HG03378 (cell line): ENCODE data around the gene ALK.
A peak's percentile ranks its signal among the peaks of the same experiment; 100 is the strongest.

Source experiments
- ATAC-seq: cut with Tn5 transposase; IDR thresholded peaks from one replicate; pipeline ENCODE4 v1.9.1; 2021; ENCODE audit warnings: mild to moderate bottlenecking, moderate library complexity; ENCODE audit not compliant: unreplicated experiment

Gene ALK

GRCh38 chr2:29723255-29724001, 198.0 kb downstream of the ALK start:
- peak; percentile 94 for ATAC-seq

GRCh38 chr2:29719639-29720038, 201.7 kb downstream of the ALK start:
- ATAC-seq, result no peak

DNA sequence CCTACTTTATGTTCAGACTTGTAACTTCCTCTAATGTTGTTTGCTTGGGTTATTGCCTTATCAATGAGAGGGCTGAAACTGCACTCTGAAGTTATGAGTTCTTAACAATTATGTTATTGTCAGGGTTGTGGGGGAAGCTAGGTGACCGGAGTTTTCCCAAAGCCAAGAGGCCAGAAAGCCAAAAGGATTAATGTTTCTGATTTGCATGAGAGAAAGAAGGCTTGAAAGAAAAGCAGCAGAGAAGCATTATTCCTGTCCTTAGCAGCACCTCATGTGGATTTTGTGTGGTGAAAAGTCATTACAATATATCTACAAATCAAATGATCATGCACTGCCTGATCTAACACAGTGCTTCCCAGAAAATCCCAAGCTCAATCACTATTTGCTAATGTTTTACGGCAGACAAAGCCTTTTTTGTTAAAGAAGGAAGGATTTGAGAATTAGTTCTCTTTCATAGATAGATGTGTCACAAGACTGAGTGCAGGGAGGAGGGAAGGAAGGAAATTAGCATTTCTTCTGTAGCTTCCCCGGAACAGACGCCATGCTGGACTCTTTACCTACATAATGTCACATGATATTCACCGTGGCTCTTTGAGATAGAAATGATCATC, 203.2 kb downstream of the ALK start:
- ATAC-seq, result no peak

DNA sequence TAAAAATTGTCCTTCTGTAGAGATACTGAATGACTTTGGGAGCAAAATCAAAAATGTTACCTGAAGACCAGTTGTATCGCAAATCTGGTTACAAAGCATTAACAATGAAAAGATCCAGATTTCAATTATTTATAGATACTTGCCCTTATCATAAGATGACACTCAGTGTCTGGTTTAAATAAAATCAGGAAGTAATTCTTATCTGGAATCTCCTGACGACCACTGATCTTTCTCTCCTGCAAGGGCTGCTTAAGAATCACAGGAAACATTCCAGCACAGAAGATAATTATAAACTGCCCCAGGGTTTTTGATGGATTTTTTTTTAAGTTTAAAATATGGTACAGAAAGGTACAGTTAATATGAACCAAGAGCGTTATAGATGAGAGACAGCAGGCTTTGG, 205.7 kb downstream of the ALK start:
- no peak for ATAC-seq

GRCh38 chr2:29714333-29714732, 207.1 kb downstream of the ALK start:
- ATAC-seq, result no peak

DNA sequence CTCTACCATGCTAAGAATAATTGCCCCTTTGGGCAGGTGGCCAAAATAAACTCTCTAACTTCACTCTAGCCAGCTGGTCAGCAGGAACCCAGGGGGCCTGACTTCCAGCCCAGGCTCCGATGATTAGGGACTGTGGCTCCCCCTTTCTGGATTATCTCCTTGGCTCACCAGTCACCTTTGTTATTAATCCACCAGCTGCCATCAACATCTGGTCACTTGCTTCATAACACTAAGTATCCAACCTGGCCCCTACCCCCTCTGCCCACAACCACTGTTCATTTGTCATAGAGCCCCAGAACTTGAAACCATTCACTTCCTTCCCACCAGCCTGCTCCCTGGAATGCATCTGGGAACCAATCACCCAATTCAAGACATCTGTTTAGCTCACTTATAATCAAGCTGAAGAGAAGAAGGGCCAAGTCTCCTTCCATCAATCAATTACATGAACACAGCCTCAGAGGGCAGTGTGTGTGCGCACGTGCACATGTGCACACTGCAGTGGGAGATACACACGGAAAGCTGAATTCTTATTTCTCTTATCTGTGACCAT, 215.1 kb downstream of the ALK start:
- ATAC-seq, result no peak

GRCh38 chr2:29705616-29706015, 215.8 kb downstream of the ALK start:
- no peak for ATAC-seq

DNA sequence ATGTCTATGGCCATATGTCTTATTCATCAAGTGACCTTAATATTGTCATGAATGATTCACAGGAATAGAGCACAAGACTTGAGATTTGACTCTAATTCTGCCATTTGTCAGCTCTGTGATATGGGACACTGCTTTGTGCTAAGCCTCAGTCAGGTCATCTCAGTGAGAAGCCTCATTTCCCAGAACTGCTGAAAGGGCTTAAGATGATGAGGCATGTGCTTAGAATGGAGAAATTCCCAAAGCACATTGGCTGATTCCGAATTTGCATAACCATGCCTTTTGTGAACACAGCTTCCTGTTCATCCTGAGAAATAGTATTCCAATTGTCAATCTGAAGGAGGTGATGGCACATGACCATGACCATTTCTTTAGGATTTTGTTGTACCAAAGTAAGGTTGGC, 218.1 kb downstream of the ALK start:
- no peak for ATAC-seq

GRCh38 chr2:29702276-29702675, 219.1 kb downstream of the ALK start:
- no peak for ATAC-seq

DNA sequence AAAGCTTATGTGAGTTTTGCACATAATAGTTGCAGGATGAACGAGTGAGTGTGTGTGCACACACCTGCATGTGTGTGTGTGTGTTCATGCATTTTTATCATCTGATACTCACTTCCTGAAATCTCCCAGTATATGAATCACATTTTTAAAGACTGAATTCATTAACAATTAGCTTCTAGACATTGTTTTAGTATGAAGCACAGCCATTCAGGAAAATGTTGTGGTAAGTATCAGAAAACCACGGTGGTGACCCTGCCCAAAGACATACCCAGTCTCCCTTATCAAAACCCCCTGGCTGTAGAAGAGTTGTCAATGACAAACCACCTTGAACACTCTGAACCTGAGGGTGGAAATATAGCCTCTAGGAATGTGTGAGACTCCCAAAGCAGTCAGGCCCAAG, 220.8 kb downstream of the ALK start:
- ATAC-seq, result no peak

- no peak for ATAC-seq
Observed at GRCh38 chr2:29699045-29699444, 222.3 kb downstream of the ALK start.

GRCh38 chr2:29698216-29698615, 223.2 kb downstream of the ALK start:
- no peak for ATAC-seq

GRCh38 chr2:29697715-29698114, 223.7 kb downstream of the ALK start:
- no peak for ATAC-seq

- ATAC-seq, result no peak
Observed at GRCh38 chr2:29697181-29697580, 224.2 kb downstream of the ALK start.

GRCh38 chr2:29694741-29695140, 226.6 kb downstream of the ALK start:
- ATAC-seq, result no peak

- ATAC-seq, result no peak
Observed at GRCh38 chr2:29691391-29691950, 229.9 kb downstream of the ALK start.

DNA sequence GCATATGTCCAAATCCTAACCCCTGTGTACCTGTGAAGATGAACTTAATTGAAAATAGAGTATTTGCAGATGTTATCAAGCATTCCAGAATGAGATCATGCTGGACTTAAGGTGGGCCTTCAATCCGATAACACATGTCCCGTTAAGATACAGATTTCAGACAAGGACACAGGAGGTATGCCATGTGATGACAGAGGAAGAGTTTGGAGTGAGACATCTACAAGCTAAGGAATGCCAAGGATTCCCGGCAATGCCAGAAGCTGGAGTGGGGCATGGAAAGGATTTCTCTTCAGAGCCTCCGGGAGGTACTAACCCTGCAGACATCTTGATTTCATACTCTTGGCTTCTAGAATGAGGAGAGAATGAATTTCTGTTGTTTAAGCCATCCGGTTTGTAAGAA, 231.7 kb downstream of the ALK start:
- no peak for ATAC-seq

- ATAC-seq, result no peak
Observed at GRCh38 chr2:29688429-29688828, 233.0 kb downstream of the ALK start.

GRCh38 chr2:29687121-29687520, 234.3 kb downstream of the ALK start:
- ATAC-seq, result no peak

DNA sequence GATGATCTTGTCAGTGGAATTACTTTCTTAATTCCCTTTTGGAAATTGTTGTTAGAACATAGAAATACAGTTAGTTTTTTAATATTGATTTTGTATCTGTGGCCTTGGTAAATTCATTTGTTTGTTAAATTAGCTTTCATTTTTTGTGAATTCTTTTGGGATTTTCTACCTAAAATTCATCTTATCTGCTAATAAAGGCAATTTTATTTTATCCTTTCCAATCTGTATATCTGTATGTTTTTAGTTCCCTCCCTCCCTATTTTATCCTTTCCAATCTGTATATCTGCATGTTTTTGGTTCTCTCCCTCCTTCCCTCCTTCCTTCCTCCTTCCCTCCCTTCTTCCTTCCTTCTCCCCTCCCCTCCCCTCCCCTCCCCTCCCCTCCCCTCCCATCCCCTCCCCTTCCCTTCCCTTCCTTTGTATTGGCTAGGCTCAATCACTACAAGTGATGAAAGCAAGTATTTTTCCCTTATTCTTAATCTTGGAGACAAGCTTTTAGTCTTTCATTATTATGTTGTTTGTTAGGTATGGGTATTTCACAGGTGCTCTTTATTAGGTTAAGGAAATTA, 244.4 kb downstream of the ALK start:
- no peak for ATAC-seq

- no peak for ATAC-seq
Observed at GRCh38 chr2:29664578-29664977, 256.8 kb downstream of the ALK start.

DNA sequence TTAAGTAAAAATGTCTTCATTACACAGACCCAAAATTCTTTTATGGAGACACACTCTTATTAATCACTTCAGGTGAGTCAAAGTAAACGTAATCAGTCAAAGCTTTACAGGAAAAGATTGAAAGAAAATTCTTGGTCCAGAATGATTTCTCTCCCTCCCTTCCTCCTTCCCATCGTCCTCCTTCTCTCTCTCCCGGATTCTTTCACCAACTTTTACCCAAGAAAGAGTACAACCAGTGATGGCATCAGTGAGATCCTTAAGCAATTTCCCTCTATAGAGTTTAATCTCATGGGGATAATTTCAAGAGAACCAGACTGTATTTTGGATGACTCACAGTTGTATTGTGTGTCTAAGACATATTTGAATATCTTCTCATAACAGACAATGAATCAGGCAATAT, 258.1 kb downstream of the ALK start:
- ATAC-seq, result no peak
